Neural cell (in vitro differentiated cells): ENCODE results near the gene DEFB110. TPM values are rescaled to one million over a fixed set of nuclear protein-coding genes. Genes with fewer than 3 reads are reported as not detected.

Experiments used
- H2AFZ ChIP-seq: fragments of 200-600, 300-800 bp; sonication (generic), shearing (Covaris generic); 2 replicates; pipeline ENCODE4 v1.6.0; 2014; ENCODE audit warnings: low read depth, mild to moderate bottlenecking, antibody characterized with exemption, low read length, moderate library complexity
- H3F3A ChIP-seq: fragments of 200-600 bp; shearing (Covaris generic); 2 replicates; pipeline ENCODE4 v1.6.1; 2016; ENCODE audit warnings: mild to moderate bottlenecking, moderate library complexity, mixed read lengths, antibody characterized with exemption, low read length; ENCODE audit not compliant: insufficient read depth, poor library complexity, severe bottlenecking
- H3K27ac ChIP-seq: fragments of 200-600, 300-800 bp; sonication (generic), shearing (Covaris generic); 2 replicates; pipeline ENCODE4 v1.5.1; 2014; ENCODE audit warnings: mild to moderate bottlenecking, low read length, moderate library complexity
- H3K27me3 ChIP-seq: fragments of 300-800, 200-600 bp; sonication (generic), shearing (Covaris generic); 2 replicates; pipeline ENCODE4 v1.6.0; 2014; ENCODE audit warnings: mild to moderate bottlenecking, low read depth, low read length, moderate library complexity; ENCODE audit not compliant: insufficient read depth
- H3K36me3 ChIP-seq: fragments of 300-800, 200-600 bp; sonication (generic), shearing (Covaris generic); 2 replicates; pipeline ENCODE4 v1.5.1; 2014; ENCODE audit warnings: mild to moderate bottlenecking, antibody characterized with exemption, low read length, moderate library complexity; ENCODE audit not compliant: insufficient read depth
- H3K4me2 ChIP-seq: fragments of 300-800, 200-600 bp; sonication (generic), shearing (Covaris generic); 2 replicates; pipeline ENCODE4 v1.6.0; 2014; ENCODE audit warnings: mild to moderate bottlenecking, low read length
- H3K4me3 ChIP-seq: fragments of 300-800, 200-600 bp; sonication (generic), shearing (Covaris generic); 2 replicates; pipeline ENCODE4 v1.5.1; 2014; ENCODE audit warnings: mild to moderate bottlenecking, low read length, moderate library complexity
- H3K79me2 ChIP-seq: fragments of 200-600 bp; shearing (Covaris generic); replicated peaks from 2 replicates; pipeline ENCODE4 v1.6.0; 2014; ENCODE audit warnings: mild to moderate bottlenecking, low read length, moderate library complexity; ENCODE audit not compliant: insufficient read depth
- H3K9ac ChIP-seq: fragments of 300-800, 200-600 bp; sonication (generic), shearing (Covaris generic); 2 replicates; pipeline ENCODE4 v1.6.1; 2016; ENCODE audit warnings: mild to moderate bottlenecking, low read length, mixed read lengths
- H3K9me2 ChIP-seq: fragments of 200-600 bp; shearing (Covaris generic); 2 replicates; pipeline ENCODE4 v1.6.1; 2016; ENCODE audit warnings: mild to moderate bottlenecking, low read length, mixed read lengths; ENCODE audit not compliant: insufficient read depth
- H3K9me3 ChIP-seq: fragments of 200-600, 300-800 bp; sonication (generic), shearing (Covaris generic); 2 replicates; pipeline ENCODE4 v1.6.1; 2016; ENCODE audit warnings: mild to moderate bottlenecking, mixed run types, low read length, moderate library complexity, mixed read lengths
- H4K20me1 ChIP-seq: fragments of 200-600 bp; shearing (Covaris generic); 2 replicates; pipeline ENCODE4 v1.6.1; 2016; ENCODE audit warnings: mild to moderate bottlenecking, mixed run types; ENCODE audit not compliant: insufficient read depth
- EP300 ChIP-seq: fragments of 450-650 bp; conservative IDR thresholded peaks from 2 replicates; pipeline ENCODE4 v1.6.1; 2014; ENCODE audit warnings: antibody characterized with exemption, mild to moderate bottlenecking, moderate library complexity; ENCODE audit not compliant: poor library complexity, severe bottlenecking
- EZH2 ChIP-seq: fragments of 200-600, 300-800 bp; shearing (Covaris generic), sonication (generic); IDR thresholded peaks from 2 replicates; pipeline ENCODE4 v1.6.1; 2014; ENCODE audit warnings: antibody characterized with exemption, low read length, borderline replicate concordance, mild to moderate bottlenecking; ENCODE audit not compliant: insufficient read depth, poor library complexity, severe bottlenecking
- MXI1 ChIP-seq: fragments of 450-650 bp; conservative IDR thresholded peaks from 2 replicates; pipeline ENCODE4 v1.6.1; 2014; ENCODE audit warnings: antibody characterized with exemption, mild to moderate bottlenecking; ENCODE audit not compliant: poor library complexity, severe bottlenecking
- POLR2AphosphoS5 ChIP-seq: IDR thresholded peaks from 2 replicates; pipeline ENCODE4 v1.6.1; 2012
- RAD21 ChIP-seq: fragments of 450-650 bp; conservative IDR thresholded peaks from 2 replicates; pipeline ENCODE4 v1.6.1; 2014; ENCODE audit warnings: antibody characterized with exemption, mild to moderate bottlenecking, moderate library complexity
- SMC3 ChIP-seq: fragments of 450-650 bp; conservative IDR thresholded peaks from 2 replicates; pipeline ENCODE4 v1.6.1; 2014; ENCODE audit warnings: antibody characterized with exemption, mild to moderate bottlenecking, moderate library complexity; ENCODE audit not compliant: poor library complexity
- TAF1 ChIP-seq: IDR thresholded peaks from 2 replicates; pipeline ENCODE4 v1.6.1; 2012; ENCODE audit warnings: low read depth
- polyA minus RNA-seq: library from RNA; depleted of rRNA, polyadenylated mRNA; stranded (reverse); fragments of >200 nt; gene quantifications from 2 replicates; pipeline ENCODE4 v1.2.3, GENCODE V29; 2014
- polyA plus RNA-seq: library from polyadenylated mRNA; depleted of rRNA; stranded (reverse); fragments of >200 nt; gene quantifications from 2 replicates; pipeline ENCODE4 v1.2.3, GENCODE V29; 2014
- TF ChIP-seq, protein P1 (sequence below): fragments of 450-650 bp; IDR thresholded peaks from 2 replicates; pipeline ENCODE4 v1.5.1; 2014; ENCODE audit warnings: antibody characterized with exemption, mild to moderate bottlenecking, moderate library complexity; ENCODE audit not compliant: poor library complexity, severe bottlenecking
- TF ChIP-seq, protein P2 (sequence below): IDR thresholded peaks from 2 replicates; pipeline ENCODE4 v1.6.1; 2012; ENCODE audit warnings: borderline replicate concordance

The DEFB110 gene
- not detected in 2 replicates for polyA plus RNA-seq
- polyA minus RNA-seq = not detected in 2 replicates

DNA sequence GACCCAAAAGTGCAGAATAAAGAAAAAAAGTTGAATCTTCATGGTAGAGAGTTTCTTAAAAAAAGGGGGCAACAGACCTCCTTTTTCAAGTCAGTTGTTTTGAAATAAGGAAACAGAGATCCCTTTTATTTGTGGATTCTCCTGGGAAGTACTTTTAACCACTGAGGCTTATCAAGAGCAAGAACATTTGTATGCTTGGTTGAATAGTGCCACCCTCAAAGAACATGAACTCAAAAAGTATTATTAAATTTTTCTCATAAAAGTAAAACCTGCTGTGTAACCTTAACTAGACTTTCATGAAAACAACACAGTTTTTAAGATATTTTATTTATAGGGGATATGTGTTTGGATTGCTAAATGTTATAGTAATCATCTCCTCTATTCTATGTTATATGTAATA, at the start of gene DEFB110:
TSS of gene DEFB110 (minus strand) at position 101 of the 400 bp plus-strand sequence. CDS start at position 42, 59 bp downstream.
- H3K9ac ChIP-seq = no peak within 1 kb of the TSS
- H3K79me2 ChIP-seq = no peaks in the 10 kb centered on the region
- no peaks in the 10 kb centered on the region for H3K9me2 ChIP-seq
- no peaks in the 10 kb centered on the region for H3K36me3 ChIP-seq
- no peaks in the 10 kb centered on the region for H4K20me1 ChIP-seq
- no peak within 1 kb of the TSS for H3K27ac ChIP-seq
- H3K27me3 ChIP-seq = no peaks in the 10 kb centered on the region
- H3K4me3 ChIP-seq = no peak within 1 kb of the TSS
- no peak within 1 kb of the TSS for H2AFZ ChIP-seq
- H3K4me2 ChIP-seq = no peak within 1 kb of the TSS
- no peaks in the 10 kb centered on the region for H3F3A ChIP-seq
- TF ChIP-seq TAF1 (no peak), POLR2AphosphoS5 (no peak), EP300 (no peak), SMC3 (no peak)
- TF ChIP-seq, protein P1, sequence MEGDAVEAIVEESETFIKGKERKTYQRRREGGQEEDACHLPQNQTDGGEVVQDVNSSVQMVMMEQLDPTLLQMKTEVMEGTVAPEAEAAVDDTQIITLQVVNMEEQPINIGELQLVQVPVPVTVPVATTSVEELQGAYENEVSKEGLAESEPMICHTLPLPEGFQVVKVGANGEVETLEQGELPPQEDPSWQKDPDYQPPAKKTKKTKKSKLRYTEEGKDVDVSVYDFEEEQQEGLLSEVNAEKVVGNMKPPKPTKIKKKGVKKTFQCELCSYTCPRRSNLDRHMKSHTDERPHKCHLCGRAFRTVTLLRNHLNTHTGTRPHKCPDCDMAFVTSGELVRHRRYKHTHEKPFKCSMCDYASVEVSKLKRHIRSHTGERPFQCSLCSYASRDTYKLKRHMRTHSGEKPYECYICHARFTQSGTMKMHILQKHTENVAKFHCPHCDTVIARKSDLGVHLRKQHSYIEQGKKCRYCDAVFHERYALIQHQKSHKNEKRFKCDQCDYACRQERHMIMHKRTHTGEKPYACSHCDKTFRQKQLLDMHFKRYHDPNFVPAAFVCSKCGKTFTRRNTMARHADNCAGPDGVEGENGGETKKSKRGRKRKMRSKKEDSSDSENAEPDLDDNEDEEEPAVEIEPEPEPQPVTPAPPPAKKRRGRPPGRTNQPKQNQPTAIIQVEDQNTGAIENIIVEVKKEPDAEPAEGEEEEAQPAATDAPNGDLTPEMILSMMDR = no peak
- TF ChIP-seq, protein P2, sequence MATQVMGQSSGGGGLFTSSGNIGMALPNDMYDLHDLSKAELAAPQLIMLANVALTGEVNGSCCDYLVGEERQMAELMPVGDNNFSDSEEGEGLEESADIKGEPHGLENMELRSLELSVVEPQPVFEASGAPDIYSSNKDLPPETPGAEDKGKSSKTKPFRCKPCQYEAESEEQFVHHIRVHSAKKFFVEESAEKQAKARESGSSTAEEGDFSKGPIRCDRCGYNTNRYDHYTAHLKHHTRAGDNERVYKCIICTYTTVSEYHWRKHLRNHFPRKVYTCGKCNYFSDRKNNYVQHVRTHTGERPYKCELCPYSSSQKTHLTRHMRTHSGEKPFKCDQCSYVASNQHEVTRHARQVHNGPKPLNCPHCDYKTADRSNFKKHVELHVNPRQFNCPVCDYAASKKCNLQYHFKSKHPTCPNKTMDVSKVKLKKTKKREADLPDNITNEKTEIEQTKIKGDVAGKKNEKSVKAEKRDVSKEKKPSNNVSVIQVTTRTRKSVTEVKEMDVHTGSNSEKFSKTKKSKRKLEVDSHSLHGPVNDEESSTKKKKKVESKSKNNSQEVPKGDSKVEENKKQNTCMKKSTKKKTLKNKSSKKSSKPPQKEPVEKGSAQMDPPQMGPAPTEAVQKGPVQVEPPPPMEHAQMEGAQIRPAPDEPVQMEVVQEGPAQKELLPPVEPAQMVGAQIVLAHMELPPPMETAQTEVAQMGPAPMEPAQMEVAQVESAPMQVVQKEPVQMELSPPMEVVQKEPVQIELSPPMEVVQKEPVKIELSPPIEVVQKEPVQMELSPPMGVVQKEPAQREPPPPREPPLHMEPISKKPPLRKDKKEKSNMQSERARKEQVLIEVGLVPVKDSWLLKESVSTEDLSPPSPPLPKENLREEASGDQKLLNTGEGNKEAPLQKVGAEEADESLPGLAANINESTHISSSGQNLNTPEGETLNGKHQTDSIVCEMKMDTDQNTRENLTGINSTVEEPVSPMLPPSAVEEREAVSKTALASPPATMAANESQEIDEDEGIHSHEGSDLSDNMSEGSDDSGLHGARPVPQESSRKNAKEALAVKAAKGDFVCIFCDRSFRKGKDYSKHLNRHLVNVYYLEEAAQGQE = no peak
- H3K9me3 ChIP-seq = no peaks in the 10 kb centered on the region

DNA sequence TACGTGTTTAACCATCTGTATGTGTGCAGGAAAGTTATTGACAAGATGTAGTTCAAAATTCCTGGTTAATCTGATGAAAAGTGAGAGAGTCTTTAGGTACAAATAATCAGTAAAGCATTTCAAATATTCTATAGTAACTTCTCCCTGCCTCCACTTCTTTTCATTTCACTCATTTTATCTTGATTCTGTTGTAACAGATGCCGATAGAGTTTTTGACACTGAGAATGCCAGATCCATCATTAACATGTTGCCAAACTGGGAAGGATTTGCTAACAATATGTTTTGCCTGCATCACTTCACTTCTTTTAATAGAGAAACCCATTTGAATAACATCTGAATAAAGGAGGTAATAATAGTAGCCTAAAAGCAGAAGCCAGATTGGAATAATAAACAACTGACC, 48.3 kb upstream of the DEFB110 start:
- Histone ChIP-seq H3K4me3 (no peak overlapping the region), H3K27ac (no peak overlapping the region), H3K9me3 (no peaks in the 10 kb centered on the region), H3K36me3 (no peaks in the 10 kb centered on the region), H2AFZ (no peak overlapping the region), H3K4me2 (no peak overlapping the region), H3K79me2 (no peaks in the 10 kb centered on the region), H4K20me1 (no peaks in the 10 kb centered on the region), H3F3A (no peaks in the 10 kb centered on the region), H3K9ac (no peak overlapping the region), H3K27me3 (no peaks in the 10 kb centered on the region), H3K9me2 (no peaks in the 10 kb centered on the region)
- TF ChIP-seq, protein P2 = no peak
- no peak for TF ChIP-seq TAF1
- TF ChIP-seq SMC3 = no peak
- no peak for TF ChIP-seq MXI1
- TF ChIP-seq, protein P1 = no peak
- no peak for TF ChIP-seq RAD21
- TF ChIP-seq EZH2 = no peak
- TF ChIP-seq EP300 = no peak
- no peak for TF ChIP-seq POLR2AphosphoS5
